C4-2B (cell line): ENCODE measurements around the gene FHIT.

Experiments used
- H3K27ac ChIP-seq: fragments of 450-650 bp; 2 replicates; pipeline ENCODE4 v1.5.1; 2017
- ZFX ChIP-seq: fragments of 450-650 bp; IDR thresholded peaks from 2 replicates; pipeline ENCODE4 v1.6.1; 2017
- TF ChIP-seq, protein P1 (sequence below): fragments of 450-650 bp; conservative IDR thresholded peaks from 2 replicates; pipeline ENCODE4 v1.5.1; 2017; ENCODE audit warnings: mild to moderate bottlenecking

The FHIT gene

DNA sequence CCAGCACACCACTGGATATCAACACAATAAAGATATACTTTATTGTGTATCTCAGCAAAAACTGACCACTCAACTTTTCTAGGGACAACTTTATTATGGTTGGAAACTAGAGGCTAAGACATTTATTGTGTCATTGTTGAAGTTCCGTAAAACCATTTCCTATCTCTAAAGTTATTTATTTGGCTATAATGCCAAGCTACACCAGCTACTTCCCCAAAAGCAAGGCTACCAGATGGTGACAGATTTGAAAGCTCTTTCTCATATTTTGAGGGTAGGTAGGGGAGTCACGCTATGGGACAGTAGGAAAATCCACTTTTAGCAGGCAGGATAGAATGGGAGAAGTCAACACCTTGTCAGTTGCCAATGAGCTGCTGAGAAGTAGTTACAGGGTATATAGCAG lies 1366.8 kb downstream of the FHIT start:
- H3K27ac ChIP-seq: no peak overlapping the region
- TF ChIP-seq ZFX: no peak
- TF ChIP-seq, protein P1, sequence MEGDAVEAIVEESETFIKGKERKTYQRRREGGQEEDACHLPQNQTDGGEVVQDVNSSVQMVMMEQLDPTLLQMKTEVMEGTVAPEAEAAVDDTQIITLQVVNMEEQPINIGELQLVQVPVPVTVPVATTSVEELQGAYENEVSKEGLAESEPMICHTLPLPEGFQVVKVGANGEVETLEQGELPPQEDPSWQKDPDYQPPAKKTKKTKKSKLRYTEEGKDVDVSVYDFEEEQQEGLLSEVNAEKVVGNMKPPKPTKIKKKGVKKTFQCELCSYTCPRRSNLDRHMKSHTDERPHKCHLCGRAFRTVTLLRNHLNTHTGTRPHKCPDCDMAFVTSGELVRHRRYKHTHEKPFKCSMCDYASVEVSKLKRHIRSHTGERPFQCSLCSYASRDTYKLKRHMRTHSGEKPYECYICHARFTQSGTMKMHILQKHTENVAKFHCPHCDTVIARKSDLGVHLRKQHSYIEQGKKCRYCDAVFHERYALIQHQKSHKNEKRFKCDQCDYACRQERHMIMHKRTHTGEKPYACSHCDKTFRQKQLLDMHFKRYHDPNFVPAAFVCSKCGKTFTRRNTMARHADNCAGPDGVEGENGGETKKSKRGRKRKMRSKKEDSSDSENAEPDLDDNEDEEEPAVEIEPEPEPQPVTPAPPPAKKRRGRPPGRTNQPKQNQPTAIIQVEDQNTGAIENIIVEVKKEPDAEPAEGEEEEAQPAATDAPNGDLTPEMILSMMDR: no peak

DNA sequence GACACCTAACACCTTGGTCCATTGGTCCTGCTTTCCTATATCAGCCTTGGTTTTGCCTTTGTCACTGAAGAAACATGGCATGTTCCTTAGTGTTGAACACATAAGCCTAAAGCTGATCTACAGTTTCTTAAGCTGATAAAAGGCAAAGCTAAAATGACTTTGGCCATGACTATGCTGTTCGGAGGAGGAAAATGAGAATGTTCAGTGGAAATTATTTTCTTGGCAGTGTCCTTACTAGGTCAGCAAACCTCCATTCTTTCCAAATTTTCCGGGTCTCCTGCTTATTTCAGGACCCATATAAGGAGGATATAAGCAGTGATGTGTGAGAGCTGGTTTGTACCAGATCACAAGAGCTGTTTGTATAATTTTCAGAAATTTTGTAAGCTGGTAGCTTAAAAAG lies 1368.5 kb downstream of the FHIT start:
- no peak for TF ChIP-seq ZFX
- TF ChIP-seq, protein P1: no peak
- no peak overlapping the region for H3K27ac ChIP-seq

DNA sequence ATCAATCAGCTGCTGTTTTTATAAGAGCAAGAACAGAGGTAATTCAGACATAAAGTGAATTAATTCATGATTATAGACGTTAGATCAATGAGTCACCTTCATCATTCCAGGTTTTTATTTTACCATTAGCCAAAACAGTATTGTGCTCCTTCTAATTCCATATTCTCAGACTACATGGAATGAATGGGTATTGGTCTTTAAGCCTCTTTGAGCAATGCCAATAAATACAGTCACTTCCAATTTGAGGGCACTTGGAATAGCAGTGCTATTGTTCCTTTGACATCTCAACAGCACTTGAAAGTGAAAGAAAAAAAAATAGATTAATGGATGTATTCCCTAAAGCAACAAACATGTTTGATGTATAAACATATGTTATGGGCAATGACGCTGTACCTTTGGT lies 1370.5 kb downstream of the FHIT start:
- TF ChIP-seq, protein P1: no peak
- no peak for TF ChIP-seq ZFX
- no peak overlapping the region for H3K27ac ChIP-seq

DNA sequence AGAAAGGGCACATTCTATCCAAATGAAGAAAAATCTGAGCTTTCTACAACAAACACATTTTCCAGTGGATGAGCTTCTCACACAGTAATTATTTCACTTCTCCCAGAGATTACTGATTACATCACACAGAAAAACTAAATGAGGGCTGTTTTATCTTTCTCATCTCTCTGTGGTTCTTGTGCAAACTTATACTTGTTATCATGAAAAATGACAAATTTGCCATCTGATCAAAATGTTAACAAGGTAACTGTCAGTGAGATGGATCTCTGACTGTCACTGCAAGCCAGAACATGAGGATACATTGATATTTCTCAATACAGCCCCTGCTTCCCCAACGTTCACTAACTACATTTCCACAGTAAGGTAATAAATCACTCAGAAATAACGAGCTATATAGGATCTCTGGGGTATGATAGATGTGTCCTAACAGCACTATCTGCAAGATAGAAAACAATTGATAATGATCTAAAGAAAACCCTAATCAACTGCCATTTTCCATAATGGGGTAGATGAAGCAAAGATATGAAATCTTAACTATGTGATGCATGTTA lies 1372.1 kb downstream of the FHIT start:
- no peak overlapping the region for H3K27ac ChIP-seq

DNA sequence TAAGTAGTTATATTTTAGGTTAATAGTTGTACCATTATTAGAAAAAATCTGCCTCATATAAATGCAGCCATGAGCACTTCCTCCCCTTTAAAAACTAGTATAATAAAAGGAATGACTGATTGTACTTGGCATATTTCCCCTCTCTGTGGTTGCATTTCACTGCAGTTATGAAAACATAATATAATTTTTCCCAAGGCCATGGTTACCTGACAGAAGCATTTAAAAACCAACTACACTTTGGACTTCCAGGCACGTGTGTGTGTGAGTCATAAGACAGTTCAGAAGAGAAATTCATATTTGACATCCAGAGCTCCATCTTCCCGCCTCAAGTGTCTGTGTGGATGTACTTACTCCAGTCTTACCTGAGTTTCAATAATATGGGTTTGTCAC lies 1373.2 kb downstream of the FHIT start:
- no peak overlapping the region for H3K27ac ChIP-seq
- TF ChIP-seq, protein P1: no peak
- TF ChIP-seq ZFX: no peak

More for the DNA sequence above, 1372.1 kb downstream of the FHIT start:
- TF ChIP-seq ZFX: no peak
- TF ChIP-seq, protein P1: no peak

DNA sequence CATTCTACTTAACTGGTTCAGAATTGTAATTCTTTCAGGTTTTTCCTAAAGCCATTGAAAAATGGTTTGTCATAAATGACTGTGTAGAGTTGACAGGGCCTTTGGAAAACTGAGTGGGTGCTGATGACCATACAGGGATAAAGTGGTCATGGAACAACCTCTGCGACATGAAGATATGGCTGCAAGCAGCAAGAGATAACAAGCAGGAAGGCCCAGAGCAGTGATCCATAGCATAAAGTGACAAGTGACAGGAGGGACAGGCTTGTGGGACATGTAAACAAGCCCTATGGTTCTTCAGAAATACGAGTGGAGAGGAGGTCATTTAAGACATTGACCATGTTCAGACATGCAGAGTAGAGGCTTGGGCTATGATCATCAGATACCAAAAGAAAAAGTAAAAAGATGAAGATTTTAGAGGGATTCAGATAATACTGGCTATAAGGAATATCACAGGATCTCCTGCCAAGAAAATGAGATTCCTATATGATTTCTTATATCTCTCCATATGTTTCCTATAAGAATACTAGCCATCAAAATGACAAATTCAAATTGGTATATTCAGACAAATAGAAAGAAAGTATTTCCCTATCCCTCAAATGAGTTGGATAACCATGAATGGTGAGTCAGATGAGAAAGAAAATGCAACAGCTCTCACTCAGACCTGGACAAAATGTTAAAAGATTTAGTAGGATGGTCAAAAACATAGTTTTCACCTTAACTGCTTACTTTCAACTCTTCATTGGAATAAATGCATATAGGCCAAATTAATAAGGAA lies 1373.8 kb downstream of the FHIT start:
- H3K27ac ChIP-seq: no peak overlapping the region
- TF ChIP-seq, protein P1: no peak
- no peak for TF ChIP-seq ZFX

DNA sequence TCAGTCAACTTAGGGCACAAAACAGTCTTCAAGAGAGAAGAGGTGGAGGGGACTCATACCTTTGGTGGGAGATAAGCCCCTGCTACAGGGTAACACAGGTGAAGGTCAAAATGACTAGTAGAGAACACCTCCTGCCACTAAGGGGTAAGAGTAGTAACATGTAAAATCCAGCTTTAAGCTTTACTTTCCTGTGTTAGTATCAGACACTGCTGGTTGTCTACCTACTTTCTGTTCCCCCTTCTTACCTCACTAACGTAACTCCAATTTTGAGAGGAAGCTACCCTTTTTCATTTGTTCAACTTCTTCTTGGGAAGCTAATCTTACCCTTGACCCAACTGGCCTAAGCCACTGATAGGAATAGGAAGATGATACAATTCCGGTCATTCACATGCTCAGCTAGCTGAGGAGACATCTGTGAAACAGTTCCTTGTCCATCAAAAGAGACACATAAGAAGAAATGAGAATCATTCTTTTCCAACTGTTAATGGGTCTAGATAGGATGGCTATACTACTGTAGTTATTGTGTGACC lies 1374.7 kb downstream of the FHIT start:
- TF ChIP-seq, protein P1: no peak
- TF ChIP-seq ZFX: no peak
- no peak overlapping the region for H3K27ac ChIP-seq
